HFFc6 (cell line): Measurements from ENCODE around the gene MLC1. TPM values are rescaled to one million over a fixed set of nuclear protein-coding genes. Genes with fewer than 3 reads are reported as not detected.

Source experiments
- DNase-seq: peaks from one replicate; pipeline ENCODE4 v3.0.0-alpha.2; 2018
- H3K27ac Mint-ChIP-seq: 2 replicates; pipeline ENCODE4 v1.8.0; 2020; ENCODE audit warnings: mild to moderate bottlenecking, mixed read lengths
- H3K27me3 Mint-ChIP-seq: 2 replicates; pipeline ENCODE4 v1.8.0; 2021; ENCODE audit warnings: mild to moderate bottlenecking, moderate library complexity, mixed read lengths; ENCODE audit not compliant: insufficient read depth
- H3K36me3 Mint-ChIP-seq: 2 replicates; pipeline ENCODE4 v1.8.0; 2021; ENCODE audit warnings: low read depth, mixed read lengths
- H3K4me1 Mint-ChIP-seq: 2 replicates; pipeline ENCODE4 v1.8.0; 2020; ENCODE audit warnings: low read depth, mixed read lengths
- H3K4me3 Mint-ChIP-seq: 2 replicates; pipeline ENCODE4 v1.8.0; 2020; ENCODE audit warnings: mild to moderate bottlenecking, moderate library complexity, mixed read lengths
- H3K9me3 Mint-ChIP-seq: 2 replicates; pipeline ENCODE4 v1.8.0; 2020; ENCODE audit warnings: mild to moderate bottlenecking, mixed read lengths
- total RNA-seq, 6 experiments: library from RNA; stranded (reverse); fragmentation: NEBNext Ultra II Directional; extraction: Animal tissue kit (Norgen Biotek cat#: 25700); gene quantifications; 2 replicates in 1 of 6; 3 replicates in 5 of 6; pipeline ENCODE4 v1.2.3, GENCODE V29; 2021
- TF ChIP-seq, protein P1 (sequence below): fragments of 200-600 bp; sonication (generic); IDR thresholded peaks from 2 replicates; pipeline ENCODE4 v1.5.0; 2021; ENCODE audit warnings: antibody characterized with exemption, mild to moderate bottlenecking

The MLC1 gene
- total RNA-seq, 6 experiments from 2014 or later: not detected

DNA sequence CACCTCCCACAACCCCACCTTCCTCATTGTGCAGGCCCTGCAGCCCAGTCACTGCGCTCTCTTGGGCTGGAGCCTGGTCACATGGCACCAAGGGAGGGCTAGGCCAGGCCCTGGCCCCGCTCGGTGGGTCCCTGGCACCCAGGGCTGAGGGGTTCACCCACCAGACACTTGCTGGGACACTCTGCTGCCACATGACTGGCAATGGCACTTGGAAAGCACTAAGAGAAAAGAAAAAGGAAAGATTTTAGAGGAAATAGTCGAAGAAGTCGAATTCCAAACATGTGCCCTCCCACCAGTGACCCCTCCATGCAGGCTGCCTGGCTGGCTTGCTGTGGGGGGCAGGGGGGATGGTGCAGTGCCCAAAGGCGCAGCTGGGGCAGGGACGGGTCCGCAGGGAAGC, 14.9 kb downstream of the MLC1 start:
- H3K27me3 Mint-ChIP-seq: peaks cover 11% of the 10 kb centered on the region
- H3K4me3 Mint-ChIP-seq: no peak overlapping the region
- TF ChIP-seq, protein P1, sequence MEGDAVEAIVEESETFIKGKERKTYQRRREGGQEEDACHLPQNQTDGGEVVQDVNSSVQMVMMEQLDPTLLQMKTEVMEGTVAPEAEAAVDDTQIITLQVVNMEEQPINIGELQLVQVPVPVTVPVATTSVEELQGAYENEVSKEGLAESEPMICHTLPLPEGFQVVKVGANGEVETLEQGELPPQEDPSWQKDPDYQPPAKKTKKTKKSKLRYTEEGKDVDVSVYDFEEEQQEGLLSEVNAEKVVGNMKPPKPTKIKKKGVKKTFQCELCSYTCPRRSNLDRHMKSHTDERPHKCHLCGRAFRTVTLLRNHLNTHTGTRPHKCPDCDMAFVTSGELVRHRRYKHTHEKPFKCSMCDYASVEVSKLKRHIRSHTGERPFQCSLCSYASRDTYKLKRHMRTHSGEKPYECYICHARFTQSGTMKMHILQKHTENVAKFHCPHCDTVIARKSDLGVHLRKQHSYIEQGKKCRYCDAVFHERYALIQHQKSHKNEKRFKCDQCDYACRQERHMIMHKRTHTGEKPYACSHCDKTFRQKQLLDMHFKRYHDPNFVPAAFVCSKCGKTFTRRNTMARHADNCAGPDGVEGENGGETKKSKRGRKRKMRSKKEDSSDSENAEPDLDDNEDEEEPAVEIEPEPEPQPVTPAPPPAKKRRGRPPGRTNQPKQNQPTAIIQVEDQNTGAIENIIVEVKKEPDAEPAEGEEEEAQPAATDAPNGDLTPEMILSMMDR: no peak

DNA sequence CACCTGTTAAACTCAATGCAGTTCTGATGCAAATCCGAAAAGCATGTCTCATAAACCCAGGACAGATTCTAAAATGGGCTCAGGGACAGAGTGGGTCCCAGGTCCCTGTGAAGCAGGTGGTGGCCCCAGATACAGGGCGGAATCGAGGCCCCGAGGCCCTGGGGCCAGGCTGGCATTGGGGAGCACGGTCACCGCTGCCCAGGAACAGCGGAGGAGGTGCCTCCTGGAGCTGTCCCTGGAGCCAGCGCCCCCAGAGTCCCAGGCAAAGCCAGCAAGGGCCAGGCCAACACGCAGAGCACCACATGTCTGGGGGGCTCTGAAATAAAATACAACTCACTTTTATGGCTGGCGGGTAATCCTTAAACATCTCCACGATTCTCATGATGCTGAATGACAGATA, 17.1 kb downstream of the MLC1 start:
- no peak for DNase-seq
- no peak overlapping the region for H3K27ac Mint-ChIP-seq
- no peaks in the 10 kb centered on the region for H3K9me3 Mint-ChIP-seq
- H3K36me3 Mint-ChIP-seq: no peaks in the 10 kb centered on the region
- H3K27me3 Mint-ChIP-seq: peaks cover 22% of the 10 kb centered on the region
- no peak overlapping the region for H3K4me3 Mint-ChIP-seq
- TF ChIP-seq, protein P1: no peak
- H3K4me1 Mint-ChIP-seq: peaks cover 6% of the 10 kb centered on the region

More for the DNA sequence above, 14.9 kb downstream of the MLC1 start:
- Mint-ChIP-seq H3K4me1 (peaks cover 6% of the 10 kb centered on the region), H3K27ac (no peak overlapping the region), H3K9me3 (no peaks in the 10 kb centered on the region), H3K36me3 (no peaks in the 10 kb centered on the region)
- no peak for DNase-seq

GRCh38 chr22:50067244-50067643, 18.0 kb downstream of the MLC1 start:
- DNase-seq: no peak
- Mint-ChIP-seq H3K27ac (no peak overlapping the region), H3K27me3 (peaks cover 26% of the 10 kb centered on the region)

GRCh38 chr22:50064453-50064852, 20.8 kb downstream of the MLC1 start:
- Mint-ChIP-seq H3K27me3 (peaks cover 30% of the 10 kb centered on the region), H3K36me3 (no peaks in the 10 kb centered on the region), H3K9me3 (no peaks in the 10 kb centered on the region), H3K4me3 (no peak overlapping the region), H3K27ac (no peak overlapping the region), H3K4me1 (peaks cover 2% of the 10 kb centered on the region; the same call in 1 of the 2 replicates)
- TF ChIP-seq, protein P1: no peak
- no peak for DNase-seq

More at GRCh38 chr22:50067244-50067643, 18.0 kb downstream of the MLC1 start:
- Mint-ChIP-seq H3K9me3 (no peaks in the 10 kb centered on the region), H3K36me3 (no peaks in the 10 kb centered on the region), H3K4me1 (peaks cover 6% of the 10 kb centered on the region), H3K4me3 (no peak overlapping the region)
- TF ChIP-seq, protein P1: no peak

DNA sequence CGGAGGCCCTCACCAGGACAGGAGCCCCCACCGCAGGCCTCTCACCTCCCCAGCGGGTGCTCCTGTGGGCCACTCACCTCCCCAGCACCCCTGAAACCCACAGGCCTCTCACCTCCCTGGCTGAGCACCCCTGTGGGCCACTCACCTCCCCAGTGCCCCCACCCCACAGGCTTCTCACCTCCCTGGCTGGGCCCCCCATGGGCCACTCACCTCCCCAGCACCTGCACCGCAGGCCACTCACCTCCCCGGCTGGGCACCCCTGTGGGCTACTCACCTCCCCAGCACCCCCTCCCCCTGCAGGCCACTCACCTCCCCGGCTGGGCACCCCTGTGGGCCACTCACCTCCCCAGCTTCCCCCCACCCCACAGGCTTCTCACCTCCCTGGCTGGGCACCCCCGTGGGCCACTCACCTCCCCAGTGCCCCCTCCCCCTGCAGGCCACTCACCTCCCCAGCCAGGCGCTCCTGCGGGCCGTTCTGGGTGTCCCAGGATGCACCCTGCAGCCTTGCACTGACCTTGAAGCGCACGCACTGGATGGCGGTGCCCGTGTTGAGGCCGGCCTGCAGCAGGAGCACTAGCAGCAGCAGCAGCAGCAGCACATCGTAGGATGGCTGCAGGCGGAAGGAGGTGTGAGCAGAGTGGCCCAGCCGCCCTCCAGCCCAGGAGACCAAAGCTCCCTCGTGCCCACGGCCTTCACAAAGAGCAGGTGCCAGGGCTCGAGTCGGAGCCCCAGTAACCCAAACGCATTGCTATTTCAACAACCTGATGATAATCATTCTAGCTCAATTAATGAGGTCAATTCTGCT, 21.4 kb downstream of the MLC1 start:
- H3K27ac Mint-ChIP-seq: no peak overlapping the region
- no peak overlapping the region for H3K4me3 Mint-ChIP-seq
- no peak for DNase-seq
- H3K9me3 Mint-ChIP-seq: no peaks in the 10 kb centered on the region
- H3K4me1 Mint-ChIP-seq: peaks cover 7% of the 10 kb centered on the region; the same call in 1 of the 2 replicates
- H3K36me3 Mint-ChIP-seq: no peaks in the 10 kb centered on the region
- peaks cover 33% of the 10 kb centered on the region for H3K27me3 Mint-ChIP-seq
- TF ChIP-seq, protein P1: no peak
